GM12872 (cell line): Measurements from ENCODE around the gene C2orf81.

Experiments
- TF ChIP-seq, protein P1 (sequence below): IDR thresholded peaks from 3 replicates; pipeline ENCODE4 v1.5.1; 2011; ENCODE audit warnings: low read depth, mild to moderate bottlenecking, low read length, moderate library complexity; ENCODE audit not compliant: insufficient read depth

The C2orf81 gene

GRCh38 chr2:74373985-74374384 is 47.4 kb downstream of the C2orf81 start:
- TF ChIP-seq, protein P1, sequence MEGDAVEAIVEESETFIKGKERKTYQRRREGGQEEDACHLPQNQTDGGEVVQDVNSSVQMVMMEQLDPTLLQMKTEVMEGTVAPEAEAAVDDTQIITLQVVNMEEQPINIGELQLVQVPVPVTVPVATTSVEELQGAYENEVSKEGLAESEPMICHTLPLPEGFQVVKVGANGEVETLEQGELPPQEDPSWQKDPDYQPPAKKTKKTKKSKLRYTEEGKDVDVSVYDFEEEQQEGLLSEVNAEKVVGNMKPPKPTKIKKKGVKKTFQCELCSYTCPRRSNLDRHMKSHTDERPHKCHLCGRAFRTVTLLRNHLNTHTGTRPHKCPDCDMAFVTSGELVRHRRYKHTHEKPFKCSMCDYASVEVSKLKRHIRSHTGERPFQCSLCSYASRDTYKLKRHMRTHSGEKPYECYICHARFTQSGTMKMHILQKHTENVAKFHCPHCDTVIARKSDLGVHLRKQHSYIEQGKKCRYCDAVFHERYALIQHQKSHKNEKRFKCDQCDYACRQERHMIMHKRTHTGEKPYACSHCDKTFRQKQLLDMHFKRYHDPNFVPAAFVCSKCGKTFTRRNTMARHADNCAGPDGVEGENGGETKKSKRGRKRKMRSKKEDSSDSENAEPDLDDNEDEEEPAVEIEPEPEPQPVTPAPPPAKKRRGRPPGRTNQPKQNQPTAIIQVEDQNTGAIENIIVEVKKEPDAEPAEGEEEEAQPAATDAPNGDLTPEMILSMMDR = no peak

DNA sequence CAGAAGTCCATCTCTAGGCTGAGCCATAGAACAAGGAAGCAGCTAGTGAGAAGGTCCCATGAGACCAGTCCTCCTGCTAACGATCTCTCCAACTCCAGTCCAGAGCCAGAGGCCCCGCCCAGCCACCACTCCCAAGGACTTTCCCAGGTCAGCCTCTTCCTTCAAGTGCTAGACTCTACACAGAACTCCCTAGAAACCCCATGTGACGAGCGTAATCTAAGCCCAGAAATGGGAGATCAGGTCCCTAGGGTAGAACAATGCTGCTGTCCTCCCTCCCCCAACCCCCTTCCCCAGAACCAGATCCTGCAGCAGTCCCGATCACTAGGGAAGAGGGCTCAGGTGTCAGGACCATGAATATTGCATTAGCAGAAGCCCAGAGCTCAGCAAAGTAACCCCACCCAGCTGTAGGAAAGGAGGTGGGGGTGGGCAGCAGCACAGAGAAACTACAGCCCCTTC is 48.2 kb downstream of the C2orf81 start:
- TF ChIP-seq, protein P1 = no peak

GRCh38 chr2:74372674-74373073 is 48.7 kb downstream of the C2orf81 start:
- TF ChIP-seq, protein P1 = no peak

GRCh38 chr2:74371421-74371820 is 50.0 kb downstream of the C2orf81 start:
- TF ChIP-seq, protein P1 = no peak

DNA sequence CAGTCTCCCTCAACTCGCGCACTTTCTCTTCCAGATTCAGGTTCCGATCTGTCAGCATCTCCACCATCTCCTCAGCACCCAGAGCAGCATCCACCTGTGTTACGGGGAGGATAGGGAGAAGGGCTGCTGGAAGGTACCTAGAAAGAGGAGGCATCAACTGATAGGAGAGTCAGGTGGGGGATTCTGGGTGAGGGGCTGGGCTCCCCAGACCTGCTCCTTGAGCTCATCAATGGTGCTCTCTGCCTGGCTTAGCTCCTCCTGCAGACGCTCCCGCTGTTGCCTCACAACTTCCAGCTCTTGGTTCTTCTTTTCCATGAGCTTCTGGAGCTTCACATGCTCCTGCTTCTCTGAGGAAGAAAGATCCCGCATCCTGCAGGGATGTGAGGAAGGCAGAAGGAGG is 51.4 kb downstream of the C2orf81 start:
- TF ChIP-seq, protein P1 = no peak

DNA sequence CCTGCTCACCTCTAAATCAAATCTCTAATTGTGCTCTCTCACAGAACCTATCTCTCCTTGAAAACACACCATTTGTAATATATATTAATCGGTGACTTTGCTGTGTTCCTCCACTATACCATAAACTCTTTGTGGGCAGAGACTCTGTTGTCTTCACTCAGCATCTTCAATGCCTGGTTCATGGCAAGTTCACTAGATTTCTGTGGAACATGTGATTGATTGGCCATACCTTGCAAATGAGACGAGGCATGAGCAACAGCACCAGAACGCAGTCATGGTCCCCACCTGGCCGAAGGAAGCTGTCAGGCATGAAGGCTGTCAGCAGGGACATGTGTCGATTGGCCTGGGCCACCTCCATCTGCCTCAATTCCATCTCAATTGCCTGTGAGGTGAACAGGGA is 52.9 kb downstream of the C2orf81 start:
- TF ChIP-seq, protein P1 = no peak

DNA sequence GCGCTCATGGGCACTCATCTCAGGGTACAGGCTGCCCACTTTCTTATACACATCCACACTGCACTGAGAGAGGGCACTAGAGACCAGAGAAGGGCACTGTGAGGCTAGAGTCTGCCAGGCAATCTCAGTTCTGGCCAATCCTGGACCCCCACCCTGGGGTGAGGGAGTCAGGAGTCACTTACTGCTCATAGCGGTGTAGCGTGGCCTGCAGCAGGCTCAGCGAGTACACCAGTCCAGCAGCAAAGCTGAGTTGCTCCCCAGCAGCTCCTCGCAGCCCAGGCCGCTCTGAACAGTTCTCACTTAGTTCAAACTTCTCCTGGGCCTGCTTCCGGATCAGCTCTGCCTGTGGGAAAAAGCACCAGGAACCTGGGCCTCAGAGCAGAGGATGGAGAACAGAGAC is 53.6 kb downstream of the C2orf81 start:
- TF ChIP-seq, protein P1 = no peak

GRCh38 chr2:74366036-74366435 is 55.4 kb downstream of the C2orf81 start:
- TF ChIP-seq, protein P1 = no peak
